Lower leg skin (tissue), 3 donors: ENCODE data around the gene OR2W1.

ENCODE experiments used
- POLR2A ChIP-seq, 2 donors: fragments of 450-650 bp; IDR thresholded peaks; one replicate each; pipeline ENCODE4 v1.6.1; 2016 to 2017; ENCODE audit warnings: antibody characterized with exemption in 2 of 2, mild to moderate bottlenecking in 1 of 2, moderate library complexity in 1 of 2
- TF ChIP-seq, protein P1 (sequence below), 3 donors: fragments of 450-650 bp; IDR thresholded peaks; one replicate each; pipeline ENCODE4 v1.5.1; 2016; ENCODE audit warnings: antibody characterized with exemption in 3 of 3, mild to moderate bottlenecking in 3 of 3, moderate library complexity in 2 of 3

DNA sequence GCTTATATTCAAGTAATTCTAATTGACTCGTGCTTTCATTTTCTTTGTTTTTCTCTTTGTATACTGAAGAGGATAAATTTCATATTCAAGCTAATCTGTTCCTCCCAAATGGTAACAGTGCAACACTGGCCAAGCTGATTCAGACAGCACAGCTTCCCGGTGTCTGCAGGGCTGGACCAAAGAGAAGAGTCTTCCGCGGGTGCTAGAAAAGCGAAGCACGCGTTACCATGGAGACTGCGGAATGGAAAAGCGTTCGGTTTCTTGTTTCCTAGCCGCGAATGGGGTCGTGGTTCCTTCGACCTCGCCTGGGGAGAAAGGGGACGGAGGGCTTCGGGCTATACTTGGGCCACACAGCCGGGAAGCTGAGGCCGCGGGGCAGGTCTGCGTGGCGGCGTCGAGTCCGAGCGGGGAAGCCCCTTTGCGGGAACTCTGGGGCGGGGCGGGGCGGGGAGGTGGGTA is 33.7 kb downstream of the OR2W1 start:
- TF ChIP-seq, protein P1, sequence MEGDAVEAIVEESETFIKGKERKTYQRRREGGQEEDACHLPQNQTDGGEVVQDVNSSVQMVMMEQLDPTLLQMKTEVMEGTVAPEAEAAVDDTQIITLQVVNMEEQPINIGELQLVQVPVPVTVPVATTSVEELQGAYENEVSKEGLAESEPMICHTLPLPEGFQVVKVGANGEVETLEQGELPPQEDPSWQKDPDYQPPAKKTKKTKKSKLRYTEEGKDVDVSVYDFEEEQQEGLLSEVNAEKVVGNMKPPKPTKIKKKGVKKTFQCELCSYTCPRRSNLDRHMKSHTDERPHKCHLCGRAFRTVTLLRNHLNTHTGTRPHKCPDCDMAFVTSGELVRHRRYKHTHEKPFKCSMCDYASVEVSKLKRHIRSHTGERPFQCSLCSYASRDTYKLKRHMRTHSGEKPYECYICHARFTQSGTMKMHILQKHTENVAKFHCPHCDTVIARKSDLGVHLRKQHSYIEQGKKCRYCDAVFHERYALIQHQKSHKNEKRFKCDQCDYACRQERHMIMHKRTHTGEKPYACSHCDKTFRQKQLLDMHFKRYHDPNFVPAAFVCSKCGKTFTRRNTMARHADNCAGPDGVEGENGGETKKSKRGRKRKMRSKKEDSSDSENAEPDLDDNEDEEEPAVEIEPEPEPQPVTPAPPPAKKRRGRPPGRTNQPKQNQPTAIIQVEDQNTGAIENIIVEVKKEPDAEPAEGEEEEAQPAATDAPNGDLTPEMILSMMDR (IDR thresholded peaks at IDR 0.05): no peak
- no peak for TF ChIP-seq POLR2A (IDR thresholded peaks at IDR 0.05)
